Small intestine (tissue), 16 donors: ENCODE results near the gene TTLL7. TPM values are rescaled to one million over a fixed set of nuclear protein-coding genes. Genes with fewer than 3 reads are reported as not detected.

Experiments used
- DNase-seq, 2 donors: peaks; one replicate each; pipeline versions ENCODE4 v3.0.0 to v3.0.0-alpha.2; 2013
- FAIRE-seq: peaks from 2 replicates; lab custom pipeline; 2012; peaks lifted over from hg19 to GRCh38; lab: Jason Lieb, UNC
- H3K27ac ChIP-seq, 3 donors: one replicate each; pipeline ENCODE4 v1.5.1; 2013; ENCODE audit warnings: low read length in 2 of 3, mild to moderate bottlenecking in 2 of 3, control low read depth in 1 of 3, inconsistent platforms in 1 of 3, low read depth in 1 of 3, moderate library complexity in 1 of 3
- H3K27me3 ChIP-seq, 3 donors: one replicate each; pipeline ENCODE4 v1.6.1; 2013; ENCODE audit warnings: low read length in 3 of 3, inconsistent platforms in 1 of 3; ENCODE audit not compliant: control insufficient read depth in 3 of 3, insufficient read depth in 3 of 3
- H3K36me3 ChIP-seq, 3 donors: one replicate each; pipeline ENCODE4 v1.6.1; 2013; ENCODE audit warnings: low read length in 3 of 3, inconsistent platforms in 1 of 3, low read depth in 1 of 3, mild to moderate bottlenecking in 1 of 3, moderate library complexity in 1 of 3; ENCODE audit not compliant: control insufficient read depth in 3 of 3, insufficient read depth in 2 of 3
- H3K4me1 ChIP-seq, 3 donors: one replicate each; pipeline ENCODE4 v1.6.1; 2013; ENCODE audit warnings: low read length in 2 of 3, inconsistent platforms in 1 of 3, low read depth in 1 of 3, mild to moderate bottlenecking in 1 of 3, moderate library complexity in 1 of 3; ENCODE audit not compliant: control insufficient read depth in 3 of 3, insufficient read depth in 2 of 3
- H3K4me3 ChIP-seq, 3 donors: one replicate each; pipeline ENCODE4 v1.5.1; 2013; ENCODE audit warnings: low read length in 3 of 3, control low read depth in 1 of 3, inconsistent platforms in 1 of 3, low read depth in 1 of 3, mild to moderate bottlenecking in 1 of 3, moderate library complexity in 1 of 3
- H3K9me3 ChIP-seq, 2 donors: one replicate each; pipeline ENCODE4 v1.6.1; 2013; ENCODE audit warnings: low read depth in 1 of 2, low read length in 1 of 2; ENCODE audit not compliant: control insufficient read depth in 2 of 2, insufficient read depth in 1 of 2
- WGBS, 3 donors: extraction: QIAGEN DNeasy Blood & Tissue Kit; methylation state at CpG; one replicate each; pipeline ENCODE4 v1.1.7; 2013; 5-methylcytosine and 5-hydroxymethylcytosine counted together
- long read RNA-seq, 10 donors: transcript quantifications; one replicate each; lab custom pipeline, GENCODE V29; 2026
- polyA plus RNA-seq, 4 donors: library from polyadenylated mRNA; stranded (reverse) in 3 of 4; unstranded in 1 of 4; fragments of 200-250 nt in 3 of 4; fragments of 120-200 nt in 1 of 4; gene quantifications; one replicate each; pipeline versions ENCODE4 v1.2.1 to v1.2.3, GENCODE V29; 2013
- donor health status: healthy with polysubstance abuse.
- donor health status: control.
- donor health status: control.
- donor health status: Bipolar disorder and iron deficiency.
- donor health status: healthy.

Gene TTLL7
- 1 to 10 TPM in 2 of 4 donors, under 1 TPM in 1, not detected in 1; 0.54 to 1.8 (median 1.6) TPM for polyA plus RNA-seq
- long read RNA-seq, donor 1 = 0 reads
- long read RNA-seq, donor 2 = 0 reads
- long read RNA-seq, donor 3 = 0 reads
- long read RNA-seq, donor 4 = 0 reads
- long read RNA-seq, donor 5 = 0 reads
- long read RNA-seq, donor 6 = 0 reads
- long read RNA-seq, donor 7 = 0 reads
- long read RNA-seq, donor 8 = 0 reads
- long read RNA-seq, donor 9 = 0 reads
- long read RNA-seq, donor 10, full-length matches to known transcripts = 1 of 1 reads
- long read RNA-seq, donor 10, partial matches to known transcripts = 0 of 1 reads
- long read RNA-seq, donor 10, other reads (novel, unspliced or antisense) = 0 of 1 reads

DNA sequence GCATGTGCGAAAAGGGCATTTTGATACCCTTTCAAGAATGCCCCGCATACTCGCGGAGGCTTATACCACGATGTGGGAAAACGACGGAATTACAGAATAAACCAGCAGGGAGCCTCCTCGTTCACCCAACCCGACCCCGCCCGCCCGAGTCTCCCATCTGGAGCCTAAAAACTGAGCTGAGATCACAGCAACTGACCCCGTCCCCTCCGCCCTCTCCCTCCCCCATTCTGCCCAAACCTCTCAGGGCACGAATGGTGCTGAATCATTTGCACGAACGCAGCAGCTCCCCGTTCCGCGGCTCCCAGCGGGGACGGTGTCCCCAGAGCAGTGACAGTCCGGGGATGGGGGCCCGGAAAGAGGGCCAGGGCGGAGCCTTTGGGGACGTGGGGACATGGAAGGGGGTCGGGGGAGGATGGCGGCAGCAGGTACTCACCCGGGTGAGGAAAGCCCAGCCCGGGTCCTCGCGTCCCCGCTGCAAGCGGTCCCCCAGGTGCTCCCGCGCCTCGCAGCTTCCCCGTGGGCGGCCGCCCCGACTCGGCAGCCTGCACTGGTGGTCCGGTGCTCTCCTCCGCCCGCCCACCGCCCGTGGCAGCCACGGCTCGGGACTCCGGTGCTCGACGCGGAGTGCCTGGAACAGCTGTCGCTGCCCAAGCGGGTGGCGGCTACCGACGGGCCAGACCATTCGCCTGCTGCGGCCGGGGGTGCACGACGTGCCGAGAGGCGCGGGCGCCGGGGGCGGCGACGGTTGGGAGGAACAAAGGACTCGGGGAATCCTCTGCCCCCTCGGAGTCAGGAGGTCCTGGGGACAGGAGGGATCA is at the start of gene TTLL7:
TSS of gene TTLL7 (minus strand) at position 635 of the 818 bp plus-strand sequence. CDS start 46,921 bp downstream, outside the sequence.
- FAIRE-seq (no peak), DNase-seq (peak; percentile 56 to 88)
- no peaks in the 10 kb centered on the region for H3K36me3 ChIP-seq
- H3K4me1 ChIP-seq = peaks cover 0 to 3% (median 0%) of the 10 kb centered on the region in 3 donors
- WGBS, 3 donors = 0 to 2% (median 1%) methylated on average over 60 to 73 of the region's 73 CpGs
- peak within 1 kb of the TSS in 1 of 3 donors; percentile 78 for H3K27ac ChIP-seq
- no peaks in the 10 kb centered on the region for H3K9me3 ChIP-seq
- peak within 1 kb of the TSS; percentile 55 to 81 (median 69) for H3K4me3 ChIP-seq
- H3K27me3 ChIP-seq = peaks cover 0 to 29% (median 0%) of the 10 kb centered on the region in 3 donors

DNA sequence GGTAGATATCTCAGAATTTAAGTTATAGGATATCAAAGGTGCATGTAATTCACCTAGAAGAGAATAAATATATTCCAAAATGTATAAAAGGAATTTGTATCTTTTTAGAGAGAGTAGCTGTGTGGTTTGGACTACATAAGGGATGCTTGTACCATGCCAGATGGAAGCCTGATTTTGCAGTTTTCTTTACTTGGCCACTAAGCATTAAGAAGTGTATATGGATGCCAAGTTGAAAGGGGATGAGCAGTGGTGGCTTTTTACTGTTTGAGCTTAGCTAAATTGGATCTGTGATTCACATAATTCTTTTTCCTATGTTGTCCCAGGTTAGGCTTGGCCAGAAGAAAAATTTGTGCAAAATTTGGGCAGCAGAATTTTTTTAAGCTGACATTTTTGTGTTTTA is 43.5 kb upstream of the TTLL7 start:
- no peak overlapping the region for H3K27ac ChIP-seq
- FAIRE-seq (no peak), DNase-seq (no peak)
- peaks cover 0 to 2% of the 10 kb centered on the region in 2 donors for H3K9me3 ChIP-seq
- no peaks in the 10 kb centered on the region for H3K4me1 ChIP-seq
- H3K27me3 ChIP-seq = no peaks in the 10 kb centered on the region
- no peak overlapping the region for H3K4me3 ChIP-seq
- no peaks in the 10 kb centered on the region for H3K36me3 ChIP-seq

GRCh38 chr1:84037758-84038611 is 39.1 kb upstream of the TTLL7 start:
- no peaks in the 10 kb centered on the region for H3K36me3 ChIP-seq
- FAIRE-seq (no peak), DNase-seq (no peak)
- H3K27me3 ChIP-seq = no peaks in the 10 kb centered on the region
- no peak overlapping the region for H3K27ac ChIP-seq
- 81 to 87% (median 84%) methylated on average over 9 of the region's 9 CpGs for WGBS, 3 donors
- H3K4me3 ChIP-seq = no peak overlapping the region
- H3K4me1 ChIP-seq = no peaks in the 10 kb centered on the region
- H3K9me3 ChIP-seq = peaks cover 0 to 2% of the 10 kb centered on the region in 2 donors

GRCh38 chr1:84031802-84032327 is 32.9 kb upstream of the TTLL7 start:
- Histone ChIP-seq H3K9me3 (peaks cover 0 to 7% of the 10 kb centered on the region in 2 donors), H3K4me3 (no peak overlapping the region), H3K4me1 (peaks cover 0 to 5% (median 0%) of the 10 kb centered on the region in 3 donors), H3K27ac (no peak overlapping the region), H3K36me3 (no peaks in the 10 kb centered on the region), H3K27me3 (peaks cover 0 to 2% (median 0%) of the 10 kb centered on the region in 3 donors)
- DNase-seq = no peak
- 81 to 94% (median 82%) methylated on average over 1 of the region's 1 CpG for WGBS, 3 donors
- no peak for FAIRE-seq

GRCh38 chr1:84027368-84027767 is 28.4 kb upstream of the TTLL7 start:
- 81 to 94% (median 86%) methylated on average over 2 of the region's 2 CpGs for WGBS, 3 donors
- H3K4me3 ChIP-seq = no peak overlapping the region
- peaks cover 0 to 5% (median 0%) of the 10 kb centered on the region in 3 donors for H3K4me1 ChIP-seq
- H3K27ac ChIP-seq = no peak overlapping the region
- peaks cover 0 to 7% of the 10 kb centered on the region in 2 donors for H3K9me3 ChIP-seq
- no peak for DNase-seq
- no peaks in the 10 kb centered on the region for H3K36me3 ChIP-seq
- no peak for FAIRE-seq
- H3K27me3 ChIP-seq = peaks cover 0 to 2% (median 0%) of the 10 kb centered on the region in 3 donors

- 86 to 96% (median 88%) methylated on average over 3 of the region's 3 CpGs for WGBS, 3 donors
- no peak overlapping the region for H3K27ac ChIP-seq
- H3K4me1 ChIP-seq = no peaks in the 10 kb centered on the region
- peaks cover 0 to 7% of the 10 kb centered on the region in 2 donors for H3K9me3 ChIP-seq
- no peak overlapping the region for H3K4me3 ChIP-seq
- DNase-seq (no peak), FAIRE-seq (no peak)
- H3K27me3 ChIP-seq = peaks cover 0 to 2% (median 0%) of the 10 kb centered on the region in 3 donors
- H3K36me3 ChIP-seq = no peaks in the 10 kb centered on the region
Measured at GRCh38 chr1:84025966-84026365, 27.0 kb upstream of the TTLL7 start.

- no peaks in the 10 kb centered on the region for H3K27me3 ChIP-seq
- H3K27ac ChIP-seq = no peak overlapping the region
- no peaks in the 10 kb centered on the region for H3K36me3 ChIP-seq
- no peaks in the 10 kb centered on the region for H3K9me3 ChIP-seq
- no peak for DNase-seq
- WGBS, 3 donors = 86 to 94% (median 90%) methylated on average over 6 of the region's 6 CpGs
- no peak overlapping the region for H3K4me3 ChIP-seq
- FAIRE-seq = no peak
- H3K4me1 ChIP-seq = no peaks in the 10 kb centered on the region
Measured at GRCh38 chr1:84021822-84022221, 22.9 kb upstream of the TTLL7 start.
